Naive thymus-derived CD4-positive, alpha-beta T cell (primary cell): ENCODE data around the gene OR52A1. TPM values are rescaled to one million over a fixed set of nuclear protein-coding genes. Genes with fewer than 3 reads are reported as not detected.
"Not testable (repeated sequence)": the region's sequence is repeated elsewhere in the genome, so short reads cannot be mapped to it uniquely, and the experiment has no call there.

Experiments used
- ATAC-seq: fragments of 150-1000 bp; cut with Tn5 transposase; 2 replicates; pipeline ENCODE4 v1.10.0; 2021; ENCODE audit warnings: mild to moderate bottlenecking, moderate library complexity
- CTCF ChIA-PET: fragments of 350-600 bp; sonication (Branson Sonifier 250); formaldehyde crosslinking; loops from one replicate; lab custom pipeline; 2021; ENCODE audit warnings: antibody characterized with exemption; lab: Charles Lee
- POLR2A ChIA-PET: fragments of 350-600 bp; sonication (Branson Sonifier 250); formaldehyde crosslinking; loops from one replicate; lab custom pipeline; 2021; ENCODE audit warnings: antibody characterized with exemption, inconsistent platforms; lab: Charles Lee
- DNase-seq, 9 donors: peaks; one replicate each; pipeline versions ENCODE4 v3.0.0 to v3.0.0-alpha.2; 2020 to 2022; ENCODE audit warnings: mixed read lengths in 1 of 9
- H3K27ac ChIP-seq: one replicate; pipeline ENCODE4 v1.7.0; 2013; ENCODE audit warnings: mild to moderate bottlenecking, low read depth, low read length, moderate library complexity
- H3K27me3 ChIP-seq, 2 donors: one replicate each; pipeline ENCODE4 v1.7.0; 2013; ENCODE audit warnings: low read length in 2 of 2, mild to moderate bottlenecking in 2 of 2, moderate library complexity in 2 of 2; ENCODE audit not compliant: control insufficient read depth in 2 of 2, insufficient read depth in 2 of 2
- H3K36me3 ChIP-seq, 3 experiments: 1 replicate in 2 of 3; 2 replicates in 1 of 3; pipeline ENCODE4 v1.7.0; 2013; ENCODE audit warnings: low read length in 3 of 3, mild to moderate bottlenecking in 3 of 3, moderate library complexity in 1 of 3; ENCODE audit not compliant: insufficient read depth in 3 of 3, control insufficient read depth in 2 of 3
- H3K4me1 ChIP-seq, 2 donors: one replicate each; pipeline ENCODE4 v1.7.0; 2013; ENCODE audit warnings: low read length in 2 of 2, mild to moderate bottlenecking in 2 of 2, moderate library complexity in 1 of 2; ENCODE audit not compliant: control insufficient read depth in 2 of 2, insufficient read depth in 2 of 2
- H3K4me3 ChIP-seq: 2 replicates; pipeline ENCODE4 v1.7.0; 2013; ENCODE audit warnings: mild to moderate bottlenecking, low read length
- H3K9me3 ChIP-seq, 3 experiments: 1 replicate in 2 of 3; 2 replicates in 1 of 3; pipeline ENCODE4 v1.7.0; 2013; ENCODE audit warnings: low read length in 3 of 3; ENCODE audit not compliant: control insufficient read depth in 2 of 3
- H3K27ac Mint-ChIP-seq, 9 donors: one replicate each; pipeline ENCODE4 v1.8.0; 2020 to 2022; ENCODE audit warnings: mixed read lengths in 9 of 9, mild to moderate bottlenecking in 8 of 9, moderate library complexity in 5 of 9, inconsistent platforms in 2 of 9
- H3K27me3 Mint-ChIP-seq, 5 donors: one replicate each; pipeline ENCODE4 v1.8.0; 2021 to 2022; ENCODE audit warnings: mixed read lengths in 5 of 5, mild to moderate bottlenecking in 1 of 5
- H3K36me3 Mint-ChIP-seq, 5 donors: one replicate each; pipeline ENCODE4 v1.8.0; 2020 to 2022; ENCODE audit warnings: mixed read lengths in 5 of 5, mild to moderate bottlenecking in 3 of 5, inconsistent platforms in 1 of 5
- H3K4me1 Mint-ChIP-seq, 7 donors: one replicate each; pipeline ENCODE4 v1.8.0; 2020 to 2022; ENCODE audit warnings: mixed read lengths in 7 of 7, mild to moderate bottlenecking in 3 of 7, inconsistent platforms in 1 of 7
- H3K4me3 Mint-ChIP-seq, 10 donors: one replicate each; pipeline ENCODE4 v1.8.0; 2020 to 2022; ENCODE audit warnings: mild to moderate bottlenecking in 10 of 10, mixed read lengths in 10 of 10, moderate library complexity in 6 of 10, inconsistent platforms in 2 of 10
- H3K9me3 Mint-ChIP-seq, 11 donors: one replicate each; pipeline ENCODE4 v1.8.0; 2020 to 2022; ENCODE audit warnings: mixed read lengths in 11 of 11, mild to moderate bottlenecking in 4 of 11, inconsistent platforms in 1 of 11, moderate library complexity in 1 of 11
- intact Hi-C, 2 donors: fragments of 100-400 bp; cut with micrococcal nuclease; formaldehyde crosslinking; loops; one replicate each; pipeline ENCODE4 v1.15.1; 2023
- polyA plus RNA-seq, 2 donors: library from polyadenylated mRNA; unstranded; fragments of 300-500 nt; fragmentation: Illumina TruSeq; gene quantifications; one replicate each; pipeline ENCODE4 v1.2.3, GENCODE V29; 2021
- total RNA-seq, 6 experiments: library from RNA in 5 of 6; stranded (reverse) in 5 of 6; gene quantifications; 1 replicate in 5 of 6; 2 replicates in 1 of 6; pipeline ENCODE4 v1.2.3 and lab custom pipeline; 2021 to 2026

OR52A1 gene
- total and polyA plus RNA-seq, 7 experiments from 2014 or later = not detected

DNA sequence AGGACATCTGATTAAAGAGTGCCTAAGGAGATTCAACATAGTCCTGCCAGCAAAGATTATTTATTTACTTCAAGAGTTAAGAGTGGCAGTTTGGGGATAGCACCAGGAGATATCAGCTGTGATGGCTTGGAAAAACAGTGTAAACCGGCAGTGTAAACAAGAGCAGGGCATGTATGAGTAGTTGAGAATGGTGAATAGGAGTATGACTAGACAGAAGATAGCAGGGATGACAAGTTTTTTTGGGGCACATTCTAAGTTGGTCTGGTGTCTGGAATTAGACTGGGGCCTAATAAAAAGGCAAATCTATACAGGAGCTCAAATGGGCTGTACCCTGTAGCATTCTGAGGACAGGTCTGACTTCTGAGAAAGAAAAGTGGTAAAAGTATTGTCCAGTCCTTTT, 6.5 kb upstream of the OR52A1 start:
- H3K36me3 Mint-ChIP-seq, H3K4me1 Mint-ChIP-seq, H3K9me3 ChIP-seq, CTCF ChIA-PET, H3K27me3 ChIP-seq, H3K4me3 Mint-ChIP-seq, H3K4me3 ChIP-seq, POLR2A ChIA-PET, H3K4me1 ChIP-seq, H3K9me3 Mint-ChIP-seq, H3K27ac Mint-ChIP-seq, H3K27ac ChIP-seq, intact Hi-C loops, ATAC-seq, DNase-seq, H3K36me3 ChIP-seq: not testable (repeated sequence)
- H3K27me3 Mint-ChIP-seq = peaks cover 0 to 20% (median 5%) of the 10 kb centered on the region in 5 donors

DNA sequence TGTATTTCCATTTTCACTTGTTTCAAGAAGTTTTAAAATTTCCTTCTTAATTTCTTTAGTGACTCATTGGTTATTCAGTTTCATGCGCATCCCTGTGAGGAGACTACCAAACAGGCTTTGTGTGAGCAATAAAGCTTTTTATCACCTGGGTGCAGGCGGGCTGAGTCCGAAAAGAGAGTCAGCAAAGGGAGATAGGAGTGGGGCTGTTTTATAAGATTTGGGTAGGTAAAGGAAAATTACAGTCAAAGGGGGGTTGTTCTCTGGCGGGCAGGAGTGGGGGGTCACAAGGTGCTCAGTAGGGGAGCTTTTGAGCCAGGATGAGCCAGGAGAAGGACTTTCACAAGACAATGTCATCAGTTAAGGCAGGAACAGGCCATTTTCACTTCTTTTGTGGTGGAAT, 5.7 kb upstream of the OR52A1 start:
- H3K36me3 Mint-ChIP-seq, ATAC-seq, H3K9me3 Mint-ChIP-seq: not testable (repeated sequence)

DNA sequence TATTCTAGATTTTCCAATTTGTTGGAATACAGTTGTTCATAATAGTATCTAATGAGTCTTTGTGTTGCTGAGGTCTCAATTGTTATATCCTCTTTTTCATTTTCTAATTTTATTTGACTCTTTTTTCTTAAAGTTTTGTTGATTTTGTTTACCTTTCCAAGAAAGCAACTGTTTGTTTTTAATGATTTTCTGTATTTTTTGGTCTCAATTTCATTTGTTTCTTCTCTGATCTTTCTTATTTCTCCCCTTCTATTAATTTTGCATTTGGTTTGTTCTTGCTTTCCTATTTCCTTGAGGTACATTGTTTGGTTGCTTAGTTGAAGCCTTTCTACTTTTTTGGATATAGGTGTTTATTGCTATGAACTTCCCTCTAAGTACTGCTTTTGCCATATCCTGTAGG, 5.2 kb upstream of the OR52A1 start:
- Histone ChIP-seq H3K4me3 (no peak overlapping the region), H3K9me3 (no peaks in the 10 kb centered on the region), H3K27ac (no peak overlapping the region), H3K27me3 (no peaks in the 10 kb centered on the region), H3K36me3 (no peaks in the 10 kb centered on the region), H3K4me1 (no peaks in the 10 kb centered on the region)
- ChIA-PET CTCF (no interaction called here), POLR2A (no interaction called here)
- H3K4me1 Mint-ChIP-seq = no peaks in the 10 kb centered on the region
- DNase-seq (no peak), ATAC-seq (no peak)
- H3K36me3 Mint-ChIP-seq = no peaks in the 10 kb centered on the region
- H3K27ac Mint-ChIP-seq = no peak overlapping the region
- H3K27me3 Mint-ChIP-seq = peaks cover 0 to 20% (median 5%) of the 10 kb centered on the region in 5 donors
- H3K9me3 Mint-ChIP-seq = peaks cover 0 to 5% (median 0%) of the 10 kb centered on the region in 11 donors
- intact Hi-C loops = no loop called here
- H3K4me3 Mint-ChIP-seq = no peak overlapping the region

More for the DNA sequence above, 5.7 kb upstream of the OR52A1 start:
- intact Hi-C loops, H3K27ac ChIP-seq, H3K4me1 Mint-ChIP-seq, H3K27ac Mint-ChIP-seq, DNase-seq, H3K4me1 ChIP-seq, H3K27me3 ChIP-seq, H3K9me3 ChIP-seq, H3K4me3 ChIP-seq, POLR2A ChIA-PET, H3K4me3 Mint-ChIP-seq, H3K36me3 ChIP-seq, CTCF ChIA-PET: not testable (repeated sequence)
- peaks cover 0 to 20% (median 5%) of the 10 kb centered on the region in 5 donors for H3K27me3 Mint-ChIP-seq

DNA sequence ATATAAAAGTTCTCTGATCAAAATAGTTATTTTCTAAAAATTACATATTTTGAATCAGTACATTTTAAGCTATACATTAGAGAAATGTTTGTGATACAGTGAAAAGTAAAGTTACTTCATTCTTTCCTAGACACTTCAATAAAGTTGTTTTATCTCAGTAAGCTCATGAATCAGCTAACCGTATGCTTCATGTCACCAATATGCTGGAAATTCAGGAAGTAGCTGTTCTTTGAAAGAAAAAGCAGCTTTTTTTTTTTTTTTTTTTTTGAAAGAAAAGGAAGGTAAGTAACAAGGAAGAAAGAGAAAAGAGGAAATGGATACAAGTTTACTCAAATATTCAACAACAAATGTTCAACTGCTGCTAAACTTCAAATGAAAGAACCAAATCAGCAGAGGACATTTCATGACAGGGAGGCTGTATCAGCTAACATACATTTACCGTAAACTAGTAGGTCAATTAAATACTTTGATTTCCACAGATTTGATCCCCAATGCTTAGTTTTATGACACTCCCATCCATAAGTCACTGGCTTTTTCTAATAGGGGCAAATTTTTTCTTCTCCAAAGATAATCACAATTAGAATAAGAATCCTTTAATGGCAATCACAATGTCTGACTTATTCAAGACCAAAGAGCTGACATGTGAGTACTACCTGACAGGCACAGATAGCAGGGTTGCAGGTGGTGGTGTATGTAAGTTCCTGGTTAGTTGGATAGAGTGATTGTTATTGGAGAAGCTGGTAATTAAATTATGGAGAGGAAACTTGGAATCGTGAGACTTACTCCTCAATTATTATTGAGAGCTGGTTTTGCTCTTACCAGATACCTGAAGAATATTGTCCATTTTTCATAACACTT, 754 bp downstream of the OR52A1 start:
- peaks cover 0 to 5% (median 0%) of the 10 kb centered on the region in 5 donors for H3K27me3 Mint-ChIP-seq
- H3K4me3 ChIP-seq = no peak overlapping the region
- DNase-seq (no peak), ATAC-seq (no peak)
- H3K27ac ChIP-seq = no peak overlapping the region
- no peaks in the 10 kb centered on the region for H3K9me3 ChIP-seq
- ChIA-PET POLR2A (no interaction called here), CTCF (no interaction called here)
- H3K36me3 Mint-ChIP-seq = no peaks in the 10 kb centered on the region
- H3K27me3 ChIP-seq = no peaks in the 10 kb centered on the region
- peaks cover 0 to 3% (median 0%) of the 10 kb centered on the region in 11 donors for H3K9me3 Mint-ChIP-seq
- no peak overlapping the region for H3K4me3 Mint-ChIP-seq
- intact Hi-C loops = no loop called here
- H3K36me3 ChIP-seq = no peaks in the 10 kb centered on the region
- H3K27ac Mint-ChIP-seq = no peak overlapping the region
- H3K4me1 Mint-ChIP-seq = no peaks in the 10 kb centered on the region
- H3K4me1 ChIP-seq = no peaks in the 10 kb centered on the region

DNA sequence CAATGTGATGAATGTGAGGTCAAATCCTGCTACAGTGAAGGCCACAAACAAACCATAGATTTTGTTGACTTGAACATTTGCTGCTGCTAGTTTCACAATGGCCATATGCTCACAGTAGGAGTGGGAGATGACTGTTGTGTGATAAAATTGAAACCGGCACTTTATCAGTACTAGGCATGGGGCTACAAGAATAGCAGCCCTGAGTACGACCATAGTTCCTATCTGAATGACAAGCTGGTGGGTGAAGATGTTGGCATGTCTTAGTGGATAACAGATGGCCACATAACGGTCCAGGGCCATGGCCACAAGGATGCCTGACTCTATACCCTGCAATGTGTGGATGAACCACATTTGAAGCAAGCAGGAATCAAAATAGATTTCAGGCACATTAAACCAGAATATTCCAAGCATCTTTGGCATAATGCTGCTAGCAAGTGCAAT, 2.8 kb downstream of the OR52A1 start:
- no peak for DNase-seq

DNA sequence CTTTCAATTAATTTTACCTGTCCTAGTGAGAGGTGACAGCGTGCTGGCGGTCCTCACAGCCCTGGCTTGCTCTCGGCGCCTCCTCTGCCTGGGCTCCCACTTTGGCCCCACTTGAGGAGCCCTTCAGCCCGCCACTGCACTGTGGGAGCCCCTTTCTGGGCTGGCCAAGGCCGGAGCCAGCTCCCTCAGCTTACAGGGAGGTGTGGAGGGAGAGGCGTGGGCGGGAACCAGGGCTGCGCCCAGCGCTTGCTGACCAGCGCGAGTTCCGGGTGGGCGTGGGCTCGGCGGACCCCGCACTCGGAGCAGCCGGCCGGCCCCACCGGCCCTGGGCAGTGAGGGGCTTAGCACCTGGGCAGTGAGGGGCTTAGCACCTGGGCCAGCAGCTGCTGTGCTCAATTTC, 10.4 kb downstream of the OR52A1 start:
- H3K27me3 ChIP-seq, CTCF ChIA-PET, H3K4me1 ChIP-seq, H3K27me3 Mint-ChIP-seq, H3K9me3 ChIP-seq, H3K36me3 Mint-ChIP-seq, H3K27ac Mint-ChIP-seq, H3K27ac ChIP-seq, intact Hi-C loops, H3K4me1 Mint-ChIP-seq, DNase-seq, POLR2A ChIA-PET, ATAC-seq, H3K4me3 ChIP-seq, H3K4me3 Mint-ChIP-seq, H3K36me3 ChIP-seq, H3K9me3 Mint-ChIP-seq: not testable (repeated sequence)

More for the DNA sequence above, 2.8 kb downstream of the OR52A1 start:
- ATAC-seq = no peak
- Mint-ChIP-seq H3K4me3 (no peak overlapping the region), H3K36me3 (no peaks in the 10 kb centered on the region), H3K27ac (no peak overlapping the region), H3K9me3 (no peaks in the 10 kb centered on the region), H3K27me3 (peaks cover 0 to 5% (median 0%) of the 10 kb centered on the region in 5 donors), H3K4me1 (no peaks in the 10 kb centered on the region)
- Histone ChIP-seq H3K4me1 (no peaks in the 10 kb centered on the region), H3K9me3 (no peaks in the 10 kb centered on the region), H3K4me3 (no peak overlapping the region), H3K36me3 (no peaks in the 10 kb centered on the region), H3K27me3 (no peaks in the 10 kb centered on the region), H3K27ac (no peak overlapping the region)
- ChIA-PET POLR2A (no interaction called here), CTCF (no interaction called here)
- intact Hi-C loops = no loop called here

DNA sequence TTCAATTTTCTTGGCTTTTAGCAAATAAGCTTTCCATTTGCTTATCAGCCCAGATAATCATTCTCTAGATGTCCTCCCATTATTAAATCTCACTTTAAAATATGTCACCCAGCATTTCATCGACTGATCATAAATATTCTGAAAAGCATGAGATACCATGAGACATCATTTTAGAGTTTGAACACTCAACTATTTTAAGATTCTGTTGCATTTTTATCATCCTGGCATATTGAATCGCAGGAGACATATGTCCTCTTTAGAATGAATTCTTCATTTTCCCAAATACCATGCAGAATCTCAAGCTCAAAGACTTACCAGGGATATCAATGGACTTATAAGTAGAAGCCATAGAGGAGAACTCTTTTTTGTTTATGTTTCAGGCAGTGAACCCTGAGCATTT, 16.6 kb downstream of the OR52A1 start, which contains the start of gene OR52A5:
Gene OR52A5 (minus strand): TSS at position 361 of the 400 bp plus-strand sequence. CDS start 5,714 bp downstream, outside the sequence.
- Histone ChIP-seq H3K4me3 (no peak within 1 kb of the TSS), H3K9me3 (no peaks in the 10 kb centered on the region), H3K36me3 (no peaks in the 10 kb centered on the region), H3K4me1 (no peaks in the 10 kb centered on the region), H3K27me3 (no peaks in the 10 kb centered on the region), H3K27ac (no peak within 1 kb of the TSS)
- ChIA-PET CTCF (no interaction called here), POLR2A (no interaction called here)
- Mint-ChIP-seq H3K4me1 (no peaks in the 10 kb centered on the region), H3K4me3 (no peak within 1 kb of the TSS), H3K27ac (no peak within 1 kb of the TSS), H3K36me3 (no peaks in the 10 kb centered on the region), H3K9me3 (no peaks in the 10 kb centered on the region), H3K27me3 (peaks cover 0 to 12% (median 4%) of the 10 kb centered on the region in 5 donors)
- intact Hi-C loops = no loop called here
- ATAC-seq = no peak
- DNase-seq = no peak
